RKO (cell line): Measurements from ENCODE around the gene KIAA0319L.
A peak's percentile ranks its signal among the peaks of the same experiment; 100 is the strongest.

Source experiments
- DNase-seq: peaks from one replicate; pipeline ENCODE4 v3.0.0-alpha.2; 2016; ENCODE audit warnings: low spot score

Gene KIAA0319L

GRCh38 chr1:35563166-35563565 is 6.0 kb upstream of the KIAA0319L start:
- no peak for DNase-seq

GRCh38 chr1:35561972-35562680 is 4.9 kb upstream of the KIAA0319L start:
- DNase-seq: no peak

- no peak for DNase-seq
Observed at GRCh38 chr1:35561297-35561971, 4.2 kb upstream of the KIAA0319L start.

- no peak for DNase-seq
Observed at GRCh38 chr1:35560256-35561225, 3.3 kb upstream of the KIAA0319L start.

- no peak for DNase-seq
Observed at GRCh38 chr1:35559317-35559944, 2.2 kb upstream of the KIAA0319L start.

GRCh38 chr1:35558374-35559316 is 1.4 kb upstream of the KIAA0319L start:
- DNase-seq: peak; percentile 38

GRCh38 chr1:35557611-35558373 is 589 bp upstream of the KIAA0319L start, which contains the start of gene NCDN:
Gene NCDN (plus strand): TSS chr1:35557799. CDS start chr1:35558191, 392 bp downstream.
- DNase-seq: peak; percentile 98

- peak; percentile 30 for DNase-seq
Observed at GRCh38 chr1:35556484-35557117, 602 bp downstream of the KIAA0319L start.

GRCh38 chr1:35555601-35556477 is 1.4 kb downstream of the KIAA0319L start:
- DNase-seq: peak; percentile 86

GRCh38 chr1:35555212-35555584 is 2.0 kb downstream of the KIAA0319L start:
- DNase-seq: no peak

GRCh38 chr1:35554266-35555211 is 2.7 kb downstream of the KIAA0319L start:
- no peak for DNase-seq

GRCh38 chr1:35553851-35554250 is 3.4 kb downstream of the KIAA0319L start:
- no peak for DNase-seq

- no peak for DNase-seq
Observed at GRCh38 chr1:35546614-35547013, 10.6 kb downstream of the KIAA0319L start.

GRCh38 chr1:35544976-35545375 is 12.2 kb downstream of the KIAA0319L start:
- DNase-seq: peak; percentile 52

- DNase-seq: no peak
Observed at GRCh38 chr1:35539824-35540261, 17.4 kb downstream of the KIAA0319L start.

GRCh38 chr1:35539073-35539823 is 18.0 kb downstream of the KIAA0319L start:
- no peak for DNase-seq

- DNase-seq: no peak
Observed at GRCh38 chr1:35537806-35538205, 19.4 kb downstream of the KIAA0319L start.
